Psoas muscle (tissue), 8 donors: Measurements from ENCODE around the gene TMEM151A. TPM values are rescaled to one million over a fixed set of nuclear protein-coding genes. Genes with fewer than 3 reads are reported as not detected.

Experiments
- ATAC-seq, 4 donors: fragments of 200-7000 bp; cut with Tn5 transposase; one replicate each; pipeline ENCODE4 v1.9.1; 2020; ENCODE audit warnings: moderate library complexity in 3 of 4, mild to moderate bottlenecking in 2 of 4
- DNase-seq, 2 donors: peaks; one replicate each; pipeline ENCODE4 v3.0.0-alpha.2; 2020
- H3K27ac ChIP-seq: fragments of 200-600 bp; one replicate; pipeline ENCODE4 v1.8.0; 2022
- H3K27me3 ChIP-seq, 3 donors: fragments of 200-600 bp in 1 of 3; one replicate each; pipeline versions ENCODE4 v1.6.1 to v1.8.0; 2013 to 2022; ENCODE audit warnings: low read length in 2 of 3, mild to moderate bottlenecking in 2 of 3, moderate library complexity in 1 of 3; ENCODE audit not compliant: insufficient read depth in 3 of 3
- H3K36me3 ChIP-seq, 2 donors: fragments of 200-600 bp in 1 of 2; one replicate each; pipeline versions ENCODE4 v1.6.1 to v1.8.0; 2013 to 2022; ENCODE audit warnings: low read depth in 1 of 2, mild to moderate bottlenecking in 1 of 2, moderate library complexity in 1 of 2; ENCODE audit not compliant: insufficient read depth in 1 of 2
- H3K4me1 ChIP-seq: fragments of 200-600 bp; one replicate; pipeline ENCODE4 v1.8.0; 2022
- H3K4me3 ChIP-seq: fragments of 200-600 bp; one replicate; pipeline ENCODE4 v1.8.0; 2022; ENCODE audit warnings: mild to moderate bottlenecking
- H3K9me3 ChIP-seq: fragments of 200-600 bp; one replicate; pipeline ENCODE4 v1.8.0; 2022
- CTCF ChIP-seq: fragments of 200-600 bp; IDR thresholded peaks from one replicate; pipeline ENCODE4 v1.8.0; 2022; ENCODE audit warnings: antibody characterized with exemption
- WGBS, 3 donors: extraction: QIAGEN DNeasy Blood & Tissue Kit; methylation state at CpG; one replicate each; pipeline versions ENCODE4 v1.1.6 to v1.1.7; 2013; 5-methylcytosine and 5-hydroxymethylcytosine counted together
- intact Hi-C, 2 donors: fragments of 100-400 bp; cut with DNase I; formaldehyde crosslinking; loops; one replicate each; pipeline versions ENCODE4 v1.11.0 to v1.14.2; 2022
- polyA plus RNA-seq, 3 donors: library from polyadenylated mRNA; stranded (reverse); fragments of 200-250 nt; gene quantifications; one replicate each; pipeline ENCODE4 v1.2.3, GENCODE V29; 2013
- total RNA-seq, 4 donors: library from RNA; stranded (reverse); fragmentation: NEBNext Ultra II Directional in 2 of 4; extraction: Animal tissue kit (Norgen Biotek cat#: 25700) in 2 of 4; gene quantifications; one replicate each; pipeline versions ENCODE4 v1.2.1 to v1.2.4, GENCODE V29; 2021 to 2023
- donor health status: healthy with polysubstance abuse.
- donor health status: DM: no; HTN: no; CAD: no; lungs with moderate emphysema.
- donor health status: Bipolar disorder and iron deficiency.
- donor health status: healthy.
- donor health status: DM: yes; HTN: yes; CAD: no.
- donor health status: DM: no; HTN: no; CAD: no.
- donor health status: DM: no; HTN: no; CAD: no.
- donor health status: DM: yes; HTN: yes; CAD: no.

The TMEM151A gene
- total and polyA plus RNA-seq, 7 donors: 0.04 to 0.05 TPM; not detected in 5

- no peak for TF ChIP-seq CTCF
Measured at GRCh38 chr11:66312549-66313320, 21.0 kb downstream of the TMEM151A start.

GRCh38 chr11:66313321-66314185, 21.9 kb downstream of the TMEM151A start:
- Histone ChIP-seq H3K36me3 (no peaks in the 10 kb centered on the region), H3K27me3 (peaks cover 0 to 26% (median 6%) of the 10 kb centered on the region in 3 donors), H3K9me3 (no peaks in the 10 kb centered on the region), H3K4me1 (no peaks in the 10 kb centered on the region), H3K4me3 (peak overlapping the region; percentile 69), H3K27ac (peak overlapping the region; percentile 75)
- 36 to 40% (median 38%) methylated on average over 34 to 38 of the region's 38 CpGs for WGBS, 3 donors
- no peak for TF ChIP-seq CTCF
- ATAC-seq: no peak
- peak; percentile 57 to 63 for DNase-seq
- intact Hi-C loops: loop anchor here in 1 of 2 donors (5.0 kb wide), 1 partner anchor 74 kb away; no protein-coding TSS in a partner anchor

More at GRCh38 chr11:66312549-66313320, 21.0 kb downstream of the TMEM151A start:
- peak; percentile 83 to 89 (median 88) for ATAC-seq
- 2 to 7% (median 5%) methylated on average over 48 to 52 of the region's 52 CpGs for WGBS, 3 donors
- Histone ChIP-seq H3K9me3 (no peaks in the 10 kb centered on the region), H3K27me3 (peaks cover 0 to 22% (median 6%) of the 10 kb centered on the region in 3 donors), H3K27ac (peak overlapping the region; percentile 75), H3K36me3 (no peaks in the 10 kb centered on the region), H3K4me1 (no peaks in the 10 kb centered on the region), H3K4me3 (peak overlapping the region; percentile 69)
- intact Hi-C loops: loop anchor here (1.0 to 5.0 kb wide), 2 partner anchors 16 to 75 kb away; no protein-coding TSS in a partner anchor
- peak; percentile 98 to 99 for DNase-seq

GRCh38 chr11:66314186-66314501, 22.4 kb downstream of the TMEM151A start:
- H3K36me3 ChIP-seq: no peaks in the 10 kb centered on the region
- ATAC-seq: no peak
- H3K4me1 ChIP-seq: no peaks in the 10 kb centered on the region
- no peak for TF ChIP-seq CTCF
- peaks cover 0 to 26% (median 6%) of the 10 kb centered on the region in 3 donors for H3K27me3 ChIP-seq
- intact Hi-C loops: loop anchor here in 1 of 2 donors (5.0 kb wide), 1 partner anchor 73 kb away; no protein-coding TSS in a partner anchor
- 63 to 88% (median 82%) methylated on average over 1 of the region's 1 CpG for WGBS, 3 donors
- H3K4me3 ChIP-seq: peak overlapping the region; percentile 69
- H3K27ac ChIP-seq: peak overlapping the region; percentile 75
- DNase-seq: no peak
- no peaks in the 10 kb centered on the region for H3K9me3 ChIP-seq

- peak overlapping the region; percentile 75 for H3K27ac ChIP-seq
- H3K4me1 ChIP-seq: no peaks in the 10 kb centered on the region
Measured at GRCh38 chr11:66314561-66315497, 23.1 kb downstream of the TMEM151A start.

More at GRCh38 chr11:66314561-66315497, 23.1 kb downstream of the TMEM151A start:
- Histone ChIP-seq H3K9me3 (no peaks in the 10 kb centered on the region), H3K27me3 (peaks cover 0 to 26% (median 6%) of the 10 kb centered on the region in 3 donors), H3K4me3 (peak overlapping the region; percentile 69), H3K36me3 (no peaks in the 10 kb centered on the region)
- DNase-seq: peak in 1 of 2 donors; percentile 57
- 76 to 83% (median 80%) methylated on average over 15 to 17 of the region's 17 CpGs for WGBS, 3 donors
- no peak for TF ChIP-seq CTCF
- intact Hi-C loops: loop anchor here in 1 of 2 donors (5.0 kb wide), 1 partner anchor 72 kb away; no protein-coding TSS in a partner anchor
- no peak for ATAC-seq
